Ishikawa (cell line): ENCODE results near the gene MCM10.

Experiments
- CEBPB ChIP-seq: IDR thresholded peaks from 2 replicates; pipeline ENCODE4 v1.6.1; 2012
- CREB1 ChIP-seq: IDR thresholded peaks from 2 replicates; pipeline ENCODE4 v1.6.1; 2012; ENCODE audit warnings: low read depth
- EGR1 ChIP-seq: IDR thresholded peaks from 2 replicates; pipeline ENCODE4 v1.6.1; 2012
- EP300 ChIP-seq: IDR thresholded peaks from 2 replicates; pipeline ENCODE4 v1.6.1; 2012; ENCODE audit warnings: borderline replicate concordance
- FOXM1 ChIP-seq: IDR thresholded peaks from 2 replicates; pipeline ENCODE4 v1.6.1; 2012; ENCODE audit warnings: low read depth, borderline replicate concordance
- MAX ChIP-seq: IDR thresholded peaks from 2 replicates; pipeline ENCODE4 v1.6.1; 2012
- NFIC ChIP-seq: IDR thresholded peaks from 2 replicates; pipeline ENCODE4 v1.6.1; 2012
- RAD21 ChIP-seq: IDR thresholded peaks from 2 replicates; pipeline ENCODE4 v1.6.1; 2012; ENCODE audit warnings: low read depth
- REST ChIP-seq: IDR thresholded peaks from 2 replicates; pipeline ENCODE4 v1.6.1; 2012; ENCODE audit warnings: low read depth, mild to moderate bottlenecking
- TAF1 ChIP-seq: IDR thresholded peaks from 2 replicates; pipeline ENCODE4 v1.6.1; 2012; ENCODE audit warnings: low read depth, mild to moderate bottlenecking
- TCF12 ChIP-seq: IDR thresholded peaks from 2 replicates; pipeline ENCODE4 v1.6.1; 2012; ENCODE audit warnings: low read depth
- TEAD4 ChIP-seq: IDR thresholded peaks from 2 replicates; pipeline ENCODE4 v1.6.1; 2012
- YY1 ChIP-seq: IDR thresholded peaks from 2 replicates; pipeline ENCODE4 v1.6.1; 2012; ENCODE audit warnings: low read depth
- ZBTB7A ChIP-seq: IDR thresholded peaks from 2 replicates; pipeline ENCODE4 v1.6.1; 2012; ENCODE audit warnings: low read depth
- TF ChIP-seq, protein P1 (sequence below): IDR thresholded peaks from 2 replicates; pipeline ENCODE4 v1.6.1; 2012

The MCM10 gene

DNA sequence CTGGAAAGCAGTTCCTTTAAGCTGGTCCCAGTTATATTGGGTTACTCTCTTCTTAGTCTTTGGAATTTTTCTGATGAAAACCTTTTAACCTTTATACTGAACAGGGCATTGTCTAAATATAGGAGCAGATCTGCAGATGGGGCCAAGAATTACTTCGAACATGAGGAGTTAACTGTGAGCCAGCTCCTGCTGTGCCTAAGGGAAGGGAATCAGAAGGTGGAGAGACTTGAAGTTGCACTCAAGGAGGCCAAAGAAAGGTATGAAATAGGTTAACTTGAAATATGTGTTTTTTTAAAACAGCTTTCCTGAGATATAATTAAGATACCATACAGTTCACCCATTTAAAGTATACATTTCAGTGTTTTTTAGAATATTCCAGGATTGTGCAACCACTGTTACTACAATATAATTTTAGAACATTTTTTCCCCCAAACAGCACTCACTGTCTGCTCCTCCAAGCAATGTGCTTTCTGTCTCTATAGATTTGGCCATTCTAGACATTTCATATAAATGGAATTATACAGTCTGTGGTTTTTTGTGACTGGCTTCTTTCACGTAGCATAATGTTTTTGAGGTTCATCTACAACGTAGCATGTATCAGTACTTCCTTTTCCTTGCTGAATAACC is 42.5 kb upstream of the MCM10 start:
- no peak for TF ChIP-seq TCF12
- no peak for TF ChIP-seq EP300
- TF ChIP-seq FOXM1: no peak
- no peak for TF ChIP-seq CEBPB
- no peak for TF ChIP-seq REST
- no peak for TF ChIP-seq TAF1
- no peak for TF ChIP-seq TEAD4
- TF ChIP-seq ZBTB7A: no peak
- TF ChIP-seq YY1: no peak
- no peak for TF ChIP-seq NFIC
- no peak for TF ChIP-seq MAX
- no peak for TF ChIP-seq CREB1
- TF ChIP-seq, protein P1, sequence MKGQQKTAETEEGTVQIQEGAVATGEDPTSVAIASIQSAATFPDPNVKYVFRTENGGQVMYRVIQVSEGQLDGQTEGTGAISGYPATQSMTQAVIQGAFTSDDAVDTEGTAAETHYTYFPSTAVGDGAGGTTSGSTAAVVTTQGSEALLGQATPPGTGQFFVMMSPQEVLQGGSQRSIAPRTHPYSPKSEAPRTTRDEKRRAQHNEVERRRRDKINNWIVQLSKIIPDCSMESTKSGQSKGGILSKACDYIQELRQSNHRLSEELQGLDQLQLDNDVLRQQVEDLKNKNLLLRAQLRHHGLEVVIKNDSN: no peak
- TF ChIP-seq RAD21: no peak
- TF ChIP-seq EGR1: no peak

GRCh38 chr10:13120786-13121499 is 40.4 kb upstream of the MCM10 start:
- TF ChIP-seq NFIC (no peak), FOXM1 (no peak), REST (no peak), RAD21 (no peak), TEAD4 (no peak), CREB1 (no peak), EP300 (no peak), MAX (no peak)

DNA sequence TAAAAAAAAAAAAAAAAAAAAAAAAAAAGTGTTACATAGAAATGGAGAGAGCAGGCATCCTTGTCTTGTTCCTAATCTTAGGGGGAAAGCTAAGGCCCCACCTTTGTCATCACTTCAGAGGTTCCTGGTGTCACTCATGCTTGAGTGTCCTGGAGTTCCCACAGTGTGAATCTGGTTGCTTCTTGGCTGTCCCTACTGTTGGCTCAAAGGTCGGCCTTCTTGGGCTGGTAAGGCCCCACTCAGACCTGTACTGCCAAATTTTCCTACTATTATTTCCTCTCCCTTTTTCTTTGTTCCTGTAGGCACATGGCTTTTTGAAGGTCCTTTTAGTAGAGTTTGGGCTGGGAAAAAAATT is 39.9 kb upstream of the MCM10 start:
- TF ChIP-seq, protein P1: no peak
- TF ChIP-seq TCF12 (no peak), REST (no peak), NFIC (no peak), YY1 (no peak)

- TF ChIP-seq EP300 (no peak), RAD21 (no peak), MAX (no peak), TEAD4 (no peak), REST (no peak), ZBTB7A (no peak), YY1 (no peak), CREB1 (no peak), TAF1 (no peak), EGR1 (no peak), FOXM1 (no peak), NFIC (no peak), CEBPB (no peak), TCF12 (no peak)
- TF ChIP-seq, protein P1: no peak
Measured at GRCh38 chr10:13136651-13137050, 24.7 kb upstream of the MCM10 start.
